Measurements from ENCODE around the gene CTRL. TPM values are rescaled to one million over a fixed set of nuclear protein-coding genes. Genes with fewer than 3 reads are reported as not detected.

Gene CTRL
- total RNA-seq, 3 donors from 2014 or later (not counting 1 experiment from before 2014, with no cell fraction given): 14.3 to 17.2 (median 15.0) TPM

- Histone ChIP-seq H3K9me3 (ENCODE audit: control insufficient read depth, insufficient read depth, low read length) (no peaks in the 10 kb centered on the region), H3K36me3 (ENCODE audit: control insufficient read depth, insufficient read depth, low read length) (peaks cover 30% of the 10 kb centered on the region), H3K4me3 (ENCODE audit: low read length) (peak overlapping the region; percentile 100), H3K4me1 (ENCODE audit: control insufficient read depth, insufficient read depth, low read length) (peaks cover 56% of the 10 kb centered on the region), H3K27me3 (ENCODE audit: control insufficient read depth, insufficient read depth, low read length) (no peaks in the 10 kb centered on the region), H3K27ac (ENCODE audit: low read length) (peak overlapping the region; percentile 73)
- Mint-ChIP-seq H3K4me3 (peak overlapping the region; percentile 98), H3K36me3 (no peaks in the 10 kb centered on the region), H3K27ac (peak overlapping the region; percentile 98), H3K4me1 (peaks cover 43 to 54% of the 10 kb centered on the region in 2 donors), H3K27me3 (ENCODE audit: low read depth in 2 of 2) (no peaks in the 10 kb centered on the region), H3K9me3 (no peaks in the 10 kb centered on the region)
- peak in 2 of 3 donors; percentile 63 to 71 for ATAC-seq
- intact Hi-C loops (cut with micrococcal nuclease): loop anchor here (2.0 to 5.0 kb wide), 4 partner anchors 44 to 455 kb away; partner anchors contain the start of genes AGRP, ATP6V0D1, PSKH1 and RANBP10
- 39% methylated on average over 6 of the region's 6 CpGs for WGBS (ENCODE audit: insufficient coverage)
- TF ChIP-seq CTCF (IDR thresholded peaks at IDR 0.05): no peak
- DNase-seq: peak in 1 of 2 donors; percentile 91
Measured at GRCh38 chr16:67936880-67937605, 5.4 kb upstream of the CTRL start.

GRCh38 chr16:67936124-67936879, 4.6 kb upstream of the CTRL start, which contains the start of gene PSMB10:
TSS of gene PSMB10 (minus strand) at chr16:67936850. CDS start at chr16:67936749, 101 bp downstream.
- no peaks in the 10 kb centered on the region for H3K9me3 Mint-ChIP-seq
- DNase-seq (peak; percentile 64 to 68), ATAC-seq (peak in 2 of 3 donors; percentile 4 to 63)
- H3K4me3 Mint-ChIP-seq: peak within 1 kb of the TSS; percentile 98
- Histone ChIP-seq H3K27ac (ENCODE audit: low read length) (peak within 1 kb of the TSS; percentile 73), H3K9me3 (ENCODE audit: control insufficient read depth, insufficient read depth, low read length) (no peaks in the 10 kb centered on the region), H3K27me3 (ENCODE audit: control insufficient read depth, insufficient read depth, low read length) (no peaks in the 10 kb centered on the region), H3K4me3 (ENCODE audit: low read length) (peak within 1 kb of the TSS; percentile 100), H3K36me3 (ENCODE audit: control insufficient read depth, insufficient read depth, low read length) (peaks cover 35% of the 10 kb centered on the region), H3K4me1 (ENCODE audit: control insufficient read depth, insufficient read depth, low read length) (peaks cover 49% of the 10 kb centered on the region)
- intact Hi-C loops (cut with micrococcal nuclease): loop anchor here (2.0 to 5.0 kb wide), 4 partner anchors 44 to 454 kb away; partner anchors contain the start of genes AGRP, ATP6V0D1, PSKH1 and RANBP10
- no peaks in the 10 kb centered on the region for H3K27me3 Mint-ChIP-seq (ENCODE audit: low read depth in 2 of 2)
- no peaks in the 10 kb centered on the region for H3K36me3 Mint-ChIP-seq
- TF ChIP-seq CTCF (IDR thresholded peaks at IDR 0.05): no peak
- peaks cover 37 to 47% of the 10 kb centered on the region in 2 donors for H3K4me1 Mint-ChIP-seq
- peak within 1 kb of the TSS; percentile 98 for H3K27ac Mint-ChIP-seq
- WGBS (ENCODE audit: insufficient coverage): under 1% methylated on average over 54 of the region's 54 CpGs

GRCh38 chr16:67935402-67936123, 3.9 kb upstream of the CTRL start:
- 11% methylated on average over 55 of the region's 55 CpGs for WGBS (ENCODE audit: insufficient coverage)
- peak overlapping the region; percentile 100 for H3K4me3 ChIP-seq (ENCODE audit: low read length)
- no peaks in the 10 kb centered on the region for H3K27me3 Mint-ChIP-seq (ENCODE audit: low read depth in 2 of 2)

More at GRCh38 chr16:67935402-67936123, 3.9 kb upstream of the CTRL start:
- peak overlapping the region; percentile 98 for H3K27ac Mint-ChIP-seq
- DNase-seq: peak; percentile 84 to 98
- no peaks in the 10 kb centered on the region for H3K36me3 Mint-ChIP-seq
- H3K4me1 Mint-ChIP-seq: peaks cover 37 to 45% of the 10 kb centered on the region in 2 donors
- H3K4me1 ChIP-seq (ENCODE audit: control insufficient read depth, insufficient read depth, low read length): peaks cover 47% of the 10 kb centered on the region
- H3K9me3 Mint-ChIP-seq: no peaks in the 10 kb centered on the region
- H3K4me3 Mint-ChIP-seq: peak overlapping the region; percentile 98
- TF ChIP-seq CTCF (IDR thresholded peaks at IDR 0.05): no peak
- intact Hi-C loops (cut with micrococcal nuclease): loop anchor here (2.0 to 5.0 kb wide), 5 partner anchors 33 to 453 kb away; partner anchors contain the start of genes AGRP, ATP6V0D1, PSKH1 and RANBP10
- peak overlapping the region; percentile 73 for H3K27ac ChIP-seq (ENCODE audit: low read length)
- no peaks in the 10 kb centered on the region for H3K9me3 ChIP-seq (ENCODE audit: control insufficient read depth, insufficient read depth, low read length)
- H3K36me3 ChIP-seq (ENCODE audit: control insufficient read depth, insufficient read depth, low read length): peaks cover 41% of the 10 kb centered on the region
- no peaks in the 10 kb centered on the region for H3K27me3 ChIP-seq (ENCODE audit: control insufficient read depth, insufficient read depth, low read length)
- ATAC-seq: peak; percentile 90 to 97 (median 93)

Measured in natural killer cell (primary cell).